Effector memory CD8-positive, alpha-beta T cell (primary cell): ENCODE measurements around the gene DCDC2.
A peak's percentile ranks its signal among the peaks of the same experiment; 100 is the strongest.
"Not testable (repeated sequence)": the region's sequence is repeated elsewhere in the genome, so short reads cannot be mapped to it uniquely, and the experiment has no call there.

Experiments
- ATAC-seq: fragments of 150-1000 bp; cut with Tn5 transposase; replicated peaks from 2 replicates; pipeline ENCODE4 v1.10.0; 2021; ENCODE audit warnings: mild to moderate bottlenecking, moderate library complexity
- DNase-seq, 3 experiments: peaks; one replicate each; pipeline ENCODE4 v3.0.0; 2021
- H3K27ac Mint-ChIP-seq, 2 donors: one replicate each; pipeline ENCODE4 v1.8.0; 2022; ENCODE audit warnings: mild to moderate bottlenecking in 2 of 2, mixed read lengths in 2 of 2, moderate library complexity in 2 of 2
- H3K27me3 Mint-ChIP-seq, 2 donors: one replicate each; pipeline ENCODE4 v1.8.0; 2022; ENCODE audit warnings: mixed read lengths in 2 of 2
- H3K36me3 Mint-ChIP-seq: one replicate; pipeline ENCODE4 v1.8.0; 2022; ENCODE audit warnings: mild to moderate bottlenecking, moderate library complexity, mixed read lengths; ENCODE audit not compliant: insufficient read depth
- H3K4me1 Mint-ChIP-seq, 2 donors: one replicate each; pipeline ENCODE4 v1.8.0; 2022; ENCODE audit warnings: low read depth in 2 of 2, mixed read lengths in 2 of 2
- H3K4me3 Mint-ChIP-seq, 2 donors: one replicate each; pipeline ENCODE4 v1.8.0; 2022; ENCODE audit warnings: mild to moderate bottlenecking in 2 of 2, mixed read lengths in 2 of 2, moderate library complexity in 2 of 2
- H3K9me3 Mint-ChIP-seq, 2 donors: one replicate each; pipeline ENCODE4 v1.8.0; 2022; ENCODE audit warnings: mixed read lengths in 2 of 2

The DCDC2 gene

GRCh38 chr6:24306038-24306437, 51.8 kb downstream of the DCDC2 start:
- peaks cover 0 to 23% of the 10 kb centered on the region in 2 donors for H3K27me3 Mint-ChIP-seq
- ATAC-seq: no peak
- no peaks in the 10 kb centered on the region for H3K36me3 Mint-ChIP-seq
- no peaks in the 10 kb centered on the region for H3K4me1 Mint-ChIP-seq
- no peak overlapping the region for H3K27ac Mint-ChIP-seq
- DNase-seq: no peak
- no peak overlapping the region for H3K4me3 Mint-ChIP-seq
- H3K9me3 Mint-ChIP-seq: peaks cover 0 to 7% of the 10 kb centered on the region in 2 donors

DNA sequence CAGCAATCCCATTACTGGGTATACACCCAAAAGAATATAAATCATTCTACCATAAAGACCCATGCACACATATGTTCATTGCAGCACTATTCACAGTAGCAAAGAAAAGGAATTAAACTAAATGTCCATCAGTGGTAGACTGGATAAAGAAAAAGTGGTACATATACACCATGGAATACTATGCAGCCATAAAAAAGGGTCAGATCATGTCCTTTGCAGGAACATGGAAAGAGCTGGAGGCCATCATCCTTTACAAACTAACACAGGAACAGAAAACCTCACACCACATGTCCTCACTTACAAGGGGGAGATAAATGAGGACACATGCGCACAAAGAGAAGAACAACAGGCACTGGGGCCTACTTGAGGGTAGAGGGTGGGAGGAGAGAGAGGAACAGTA, 60.9 kb downstream of the DCDC2 start:
- Mint-ChIP-seq H3K36me3 (no peaks in the 10 kb centered on the region), H3K4me3 (no peak overlapping the region), H3K4me1 (no peaks in the 10 kb centered on the region), H3K27me3 (peaks cover 40 to 44% of the 10 kb centered on the region in 2 donors), H3K27ac (no peak overlapping the region), H3K9me3 (peaks cover 3 to 21% of the 10 kb centered on the region in 2 donors)
- no peak for ATAC-seq
- no peak for DNase-seq

DNA sequence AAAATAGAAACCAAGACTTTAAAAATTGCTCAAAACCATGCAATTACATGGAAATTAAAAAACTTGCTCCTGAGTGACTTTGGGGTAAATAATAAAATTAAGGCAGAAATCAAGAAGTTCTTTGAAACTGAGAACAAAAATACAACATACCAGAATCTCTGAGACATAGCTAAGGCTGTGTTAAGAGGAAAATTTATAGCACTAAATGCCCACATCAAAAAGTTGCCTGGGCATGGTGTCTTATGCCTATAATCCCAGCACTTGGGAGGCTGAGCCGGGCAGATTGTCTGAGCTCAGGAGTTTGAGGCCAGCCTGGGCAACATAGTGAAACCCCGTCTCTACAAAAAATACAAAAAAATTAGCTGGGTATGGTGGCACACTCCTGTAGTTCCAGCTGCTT, 64.0 kb downstream of the DCDC2 start:
- not testable (repeated sequence) for H3K4me3 Mint-ChIP-seq, H3K36me3 Mint-ChIP-seq, H3K4me1 Mint-ChIP-seq, ATAC-seq, H3K27ac Mint-ChIP-seq, DNase-seq
- Mint-ChIP-seq H3K27me3 (peaks cover 40 to 44% of the 10 kb centered on the region in 2 donors), H3K9me3 (peaks cover 3 to 21% of the 10 kb centered on the region in 2 donors)

DNA sequence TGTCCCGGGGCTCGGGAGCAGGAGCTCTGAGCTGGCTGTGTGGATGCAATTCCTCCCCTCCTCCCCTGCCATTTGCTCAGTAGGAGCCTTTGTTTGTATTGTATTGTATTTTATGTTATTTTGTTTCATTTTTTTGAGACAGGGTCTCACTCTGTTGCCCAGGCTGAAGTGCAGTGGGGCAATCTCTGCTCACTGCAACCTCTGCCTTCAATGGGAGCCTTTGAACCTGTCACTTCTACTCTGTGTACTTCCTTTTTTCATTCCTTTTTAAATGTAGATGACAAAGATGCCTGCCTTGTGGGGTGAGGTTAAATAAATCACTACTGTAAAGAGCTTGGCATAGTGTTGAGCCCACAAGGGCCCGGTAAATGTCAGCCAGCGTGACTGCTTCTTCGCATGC, 70.6 kb downstream of the DCDC2 start:
- H3K4me3 Mint-ChIP-seq: no peak overlapping the region
- no peak for DNase-seq

GRCh38 chr6:24284006-24284405, 73.9 kb downstream of the DCDC2 start:
- no peaks in the 10 kb centered on the region for H3K9me3 Mint-ChIP-seq
- H3K36me3 Mint-ChIP-seq: no peaks in the 10 kb centered on the region
- H3K4me1 Mint-ChIP-seq: peaks cover 0 to 6% of the 10 kb centered on the region in 2 donors
- ATAC-seq: no peak
- peaks cover 6 to 13% of the 10 kb centered on the region in 2 donors for H3K27me3 Mint-ChIP-seq
- DNase-seq: no peak
- no peak overlapping the region for H3K4me3 Mint-ChIP-seq
- H3K27ac Mint-ChIP-seq: no peak overlapping the region

More for the DNA sequence above, 70.6 kb downstream of the DCDC2 start:
- Mint-ChIP-seq H3K36me3 (no peaks in the 10 kb centered on the region), H3K4me1 (peaks cover 0 to 6% of the 10 kb centered on the region in 2 donors), H3K9me3 (no peaks in the 10 kb centered on the region), H3K27ac (no peak overlapping the region), H3K27me3 (no peaks in the 10 kb centered on the region)
- no peak for ATAC-seq

- ATAC-seq: peak; percentile 49
- H3K4me1 Mint-ChIP-seq: peaks cover 0 to 6% of the 10 kb centered on the region in 2 donors
- H3K27me3 Mint-ChIP-seq: peaks cover 6 to 20% of the 10 kb centered on the region in 2 donors
- peak in 1 of 3 experiments; percentile 2 for DNase-seq
- H3K4me3 Mint-ChIP-seq: no peak overlapping the region
- H3K36me3 Mint-ChIP-seq: no peaks in the 10 kb centered on the region
- H3K27ac Mint-ChIP-seq: no peak overlapping the region
- H3K9me3 Mint-ChIP-seq: no peaks in the 10 kb centered on the region
Measured at GRCh38 chr6:24283043-24283985, 74.5 kb downstream of the DCDC2 start.

GRCh38 chr6:24274441-24275083, 83.3 kb downstream of the DCDC2 start:
- peaks cover 2% of the 10 kb centered on the region for H3K36me3 Mint-ChIP-seq
- no peak overlapping the region for H3K27ac Mint-ChIP-seq
- peaks cover 6 to 28% of the 10 kb centered on the region in 2 donors for H3K27me3 Mint-ChIP-seq
- peaks cover 0 to 4% of the 10 kb centered on the region in 2 donors for H3K4me1 Mint-ChIP-seq
- H3K4me3 Mint-ChIP-seq: no peak overlapping the region
- ATAC-seq (no peak), DNase-seq (no peak)
- H3K9me3 Mint-ChIP-seq: no peaks in the 10 kb centered on the region

DNA sequence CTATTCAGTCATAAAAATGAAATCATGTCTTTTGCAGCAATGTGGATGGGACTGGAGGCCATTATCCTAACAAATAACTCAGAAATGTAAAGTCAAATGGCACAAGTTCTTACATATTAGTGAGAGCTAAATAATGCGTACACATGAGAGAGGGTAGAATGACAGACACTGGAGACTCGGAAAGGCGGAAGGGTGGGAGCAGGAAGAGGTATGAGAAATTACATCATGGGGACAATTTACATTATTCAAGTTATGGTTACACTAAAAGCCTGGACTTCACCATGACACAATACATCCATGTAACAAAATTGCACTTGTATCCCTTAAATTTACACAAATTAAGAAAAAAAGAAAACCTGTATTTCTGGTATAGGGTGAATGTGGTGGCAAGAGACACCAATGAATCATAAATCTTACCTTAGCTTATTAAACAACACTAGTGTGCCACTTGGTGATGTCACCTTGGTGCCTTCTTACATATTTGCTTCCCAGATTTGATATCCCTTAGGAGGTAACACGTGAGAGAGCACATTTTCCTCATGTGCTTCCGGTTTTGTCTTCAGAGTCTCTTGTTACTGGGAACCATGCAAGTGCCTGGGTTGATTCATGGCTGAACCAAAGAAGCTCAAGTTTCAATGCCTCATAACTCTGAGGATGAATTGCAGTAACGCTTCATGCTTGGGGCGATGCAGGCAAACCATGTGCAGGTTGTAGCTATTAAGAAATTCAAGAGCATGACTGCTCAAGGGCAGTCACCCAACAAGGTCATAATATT, 84.6 kb downstream of the DCDC2 start:
- H3K4me3 Mint-ChIP-seq: no peak overlapping the region
- no peaks in the 10 kb centered on the region for H3K9me3 Mint-ChIP-seq
- ATAC-seq (no peak), DNase-seq (no peak)
- peaks cover 6 to 17% of the 10 kb centered on the region in 2 donors for H3K27me3 Mint-ChIP-seq
- H3K27ac Mint-ChIP-seq: no peak overlapping the region
- peaks cover 2% of the 10 kb centered on the region for H3K36me3 Mint-ChIP-seq
- peaks cover 0 to 4% of the 10 kb centered on the region in 2 donors for H3K4me1 Mint-ChIP-seq

GRCh38 chr6:24272553-24272952, 85.3 kb downstream of the DCDC2 start:
- DNase-seq (no peak), ATAC-seq (no peak)
- no peaks in the 10 kb centered on the region for H3K9me3 Mint-ChIP-seq
- peaks cover 3 to 17% of the 10 kb centered on the region in 2 donors for H3K27me3 Mint-ChIP-seq
- H3K36me3 Mint-ChIP-seq: no peaks in the 10 kb centered on the region
- H3K4me3 Mint-ChIP-seq: no peak overlapping the region
- H3K27ac Mint-ChIP-seq: no peak overlapping the region
- H3K4me1 Mint-ChIP-seq: peaks cover 0 to 4% of the 10 kb centered on the region in 2 donors

- Mint-ChIP-seq H3K4me3 (no peak overlapping the region), H3K27me3 (peaks cover 0 to 14% of the 10 kb centered on the region in 2 donors)
- ATAC-seq: no peak
Measured at GRCh38 chr6:24272148-24272547, 85.7 kb downstream of the DCDC2 start.

DNA sequence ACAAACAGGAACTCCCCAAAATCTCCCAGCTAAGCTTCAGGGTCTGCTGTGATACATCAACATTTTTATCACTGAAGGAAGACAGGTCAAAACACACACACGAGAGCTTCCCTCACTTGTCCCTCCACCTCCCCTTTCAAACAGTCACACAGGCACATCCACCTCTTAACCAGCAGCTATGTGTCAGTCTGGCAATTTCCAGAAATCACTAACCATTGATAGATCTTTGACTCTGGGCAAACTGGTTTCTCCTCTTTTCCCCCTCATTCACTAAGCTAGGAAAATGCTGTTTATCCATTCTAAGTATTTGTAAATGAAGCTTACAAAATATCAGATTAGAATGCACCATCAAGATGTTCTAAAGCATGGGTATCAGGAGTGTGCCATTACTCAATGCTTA, 87.8 kb downstream of the DCDC2 start:
- peaks cover 17 to 20% of the 10 kb centered on the region in 2 donors for H3K27me3 Mint-ChIP-seq

More at GRCh38 chr6:24272148-24272547, 85.7 kb downstream of the DCDC2 start:
- no peak for DNase-seq
- Mint-ChIP-seq H3K27ac (no peak overlapping the region), H3K36me3 (no peaks in the 10 kb centered on the region), H3K9me3 (no peaks in the 10 kb centered on the region), H3K4me1 (peaks cover 0 to 4% of the 10 kb centered on the region in 2 donors)

GRCh38 chr6:24258214-24258613, 99.6 kb downstream of the DCDC2 start:
- DNase-seq, H3K4me3 Mint-ChIP-seq: not testable (repeated sequence)

More for the DNA sequence above, 87.8 kb downstream of the DCDC2 start:
- Mint-ChIP-seq H3K9me3 (no peaks in the 10 kb centered on the region), H3K27ac (no peak overlapping the region), H3K36me3 (no peaks in the 10 kb centered on the region), H3K4me1 (peaks cover 0 to 4% of the 10 kb centered on the region in 2 donors), H3K4me3 (no peak overlapping the region)
- DNase-seq: no peak
- ATAC-seq: no peak

DNA sequence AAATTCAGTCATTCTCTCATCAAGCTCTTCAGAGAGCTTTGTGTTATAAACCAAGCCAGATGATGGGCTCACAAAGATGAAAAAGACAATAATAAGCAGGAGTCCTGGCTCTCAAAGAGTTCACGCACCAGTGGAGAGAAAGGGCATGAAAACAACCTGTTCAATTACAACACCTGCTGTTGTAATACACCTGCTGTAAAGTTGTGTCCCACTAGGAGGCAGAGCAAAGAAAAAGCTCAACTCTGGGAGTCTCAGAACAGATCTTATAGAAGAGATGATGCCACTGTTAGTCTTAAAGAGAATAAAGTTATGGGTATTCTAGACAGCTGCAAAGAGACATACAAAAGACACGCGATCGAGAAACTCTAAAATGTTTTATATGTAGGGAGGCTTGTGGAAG, 100.6 kb downstream of the DCDC2 start:
- no peak for ATAC-seq
- peaks cover 32 to 34% of the 10 kb centered on the region in 2 donors for H3K27me3 Mint-ChIP-seq
- H3K36me3 Mint-ChIP-seq: no peaks in the 10 kb centered on the region
- peaks cover 0 to 3% of the 10 kb centered on the region in 2 donors for H3K9me3 Mint-ChIP-seq
- DNase-seq: no peak
- no peak overlapping the region for H3K4me3 Mint-ChIP-seq
- H3K27ac Mint-ChIP-seq: no peak overlapping the region
- H3K4me1 Mint-ChIP-seq: no peaks in the 10 kb centered on the region

More at GRCh38 chr6:24258214-24258613, 99.6 kb downstream of the DCDC2 start:
- H3K9me3 Mint-ChIP-seq, H3K4me1 Mint-ChIP-seq, ATAC-seq, H3K27ac Mint-ChIP-seq, H3K36me3 Mint-ChIP-seq: not testable (repeated sequence)
- H3K27me3 Mint-ChIP-seq: peaks cover 34 to 41% of the 10 kb centered on the region in 2 donors
